IMR-90 (cell line): ENCODE results near the gene MT1X. TPM values are rescaled to one million over a fixed set of nuclear protein-coding genes. Genes with fewer than 3 reads are reported as not detected.

Experiments
- ATAC-seq: fragments of 200-7000 bp; cut with Tn5 transposase; 2 replicates; pipeline ENCODE4 v1.9.1; 2020; ENCODE audit warnings: low read depth, mild to moderate bottlenecking, moderate library complexity
- BruUV-seq: library from RNA; stranded (reverse); fragments of 400-500 nt; replicated peaks from 2 replicates; lab custom pipeline; 2021; lab: Mats Ljungman, UMichigan
- CTCF ChIA-PET: fragments of 300-600 bp; formaldehyde crosslinking; extraction: SDS; loops from one replicate; lab custom pipeline; 2021; ENCODE audit warnings: antibody characterized with exemption; lab: Yijun Ruan, JAX
- POLR2A ChIA-PET: fragments of 300-600 bp; sonication (Branson Sonifier 250); formaldehyde crosslinking; loops from one replicate; lab custom pipeline; 2022; ENCODE audit warnings: antibody characterized with exemption; ENCODE audit not compliant: unreplicated experiment; lab: Charles Lee
- DNase-seq: peaks from one replicate; pipeline ENCODE4 v3.0.0; 2013
- H2AFZ ChIP-seq: replicated peaks from 2 replicates; pipeline ENCODE3; 2013; ENCODE audit warnings: low read length, mild to moderate bottlenecking; ENCODE audit not compliant: poor library complexity
- H2AK5ac ChIP-seq: 2 replicates; pipeline ENCODE4 v1.6.1; 2013; ENCODE audit warnings: low read depth, low read length, inconsistent platforms
- H2AK9ac ChIP-seq: replicated peaks from 2 replicates; pipeline ENCODE3; 2013; ENCODE audit warnings: mild to moderate bottlenecking, low read depth, low read length, moderate library complexity; ENCODE audit not compliant: poor library complexity
- H2BK120ac ChIP-seq: 2 replicates; pipeline ENCODE4 v1.6.1; 2013; ENCODE audit warnings: low read depth, low read length, inconsistent platforms
- H2BK15ac ChIP-seq: 3 replicates; pipeline ENCODE4 v1.6.1; 2013; ENCODE audit warnings: low read depth, low read length, inconsistent platforms
- H2BK20ac ChIP-seq: 2 replicates; pipeline ENCODE4 v1.6.1; 2013; ENCODE audit warnings: low read depth, mild to moderate bottlenecking, inconsistent platforms, low read length, moderate library complexity
- H2BK5ac ChIP-seq: 2 replicates; pipeline ENCODE4 v1.6.1; 2013; ENCODE audit warnings: mild to moderate bottlenecking, low read depth, low read length, inconsistent platforms; ENCODE audit not compliant: poor library complexity, severe bottlenecking
- H3K14ac ChIP-seq: replicated peaks from 2 replicates; pipeline ENCODE4 v1.6.1; 2013; ENCODE audit warnings: low read depth, low read length, inconsistent platforms
- H3K18ac ChIP-seq: 2 replicates; pipeline ENCODE4 v1.6.1; 2013; ENCODE audit warnings: low read depth, low read length, control low read depth
- H3K23ac ChIP-seq: 2 replicates; pipeline ENCODE4 v1.6.1; 2013; ENCODE audit warnings: low read depth, low read length, inconsistent platforms
- H3K27ac ChIP-seq: 2 replicates; pipeline ENCODE4 v1.5.1; 2013; ENCODE audit warnings: mild to moderate bottlenecking, control low read depth, low read length; ENCODE audit not compliant: insufficient read depth
- H3K27me3 ChIP-seq: 2 replicates; pipeline ENCODE4 v1.6.1; 2013; ENCODE audit warnings: low read length; ENCODE audit not compliant: control insufficient read depth, insufficient read depth
- H3K36me3 ChIP-seq: 2 replicates; pipeline ENCODE4 v1.6.1; 2013; ENCODE audit warnings: low read length, mixed read lengths; ENCODE audit not compliant: control insufficient read depth, insufficient read depth
- H3K4ac ChIP-seq: 2 replicates; pipeline ENCODE4 v1.6.1; 2013; ENCODE audit warnings: low read depth, low read length, inconsistent platforms
- H3K4me1 ChIP-seq: 2 replicates; pipeline ENCODE4 v1.6.1; 2013; ENCODE audit warnings: low read length, mixed read lengths; ENCODE audit not compliant: control insufficient read depth, insufficient read depth
- H3K4me2 ChIP-seq: 2 replicates; pipeline ENCODE4 v1.6.1; 2013; ENCODE audit warnings: low read depth, mild to moderate bottlenecking, control low read depth, low read length, moderate library complexity
- H3K4me3 ChIP-seq: 2 replicates; pipeline ENCODE4 v1.5.1; 2013; ENCODE audit warnings: low read depth, mild to moderate bottlenecking, control low read depth, low read length, moderate library complexity; ENCODE audit not compliant: insufficient read depth
- H3K56ac ChIP-seq: 2 replicates; pipeline ENCODE4 v1.6.1; 2013; ENCODE audit warnings: low read length, inconsistent platforms; ENCODE audit not compliant: insufficient read depth; ENCODE audit errors: extremely low read depth
- H3K79me1 ChIP-seq, 2 experiments: 2 replicates each; pipeline ENCODE4 v1.6.1; 2013; ENCODE audit warnings: low read length in 2 of 2, inconsistent platforms in 1 of 2, low read depth in 1 of 2
- H3K9ac ChIP-seq: 2 replicates; pipeline ENCODE4 v1.6.1; 2013; ENCODE audit warnings: low read depth, low read length, control low read depth
- H3K9me1 ChIP-seq: 2 replicates; pipeline ENCODE4 v1.6.1; 2013; ENCODE audit warnings: low read length, inconsistent platforms; ENCODE audit not compliant: insufficient read depth
- H3K9me3 ChIP-seq: 2 replicates; pipeline ENCODE4 v1.6.1; 2013; ENCODE audit warnings: low read length; ENCODE audit not compliant: control insufficient read depth, insufficient read depth
- H4K20me1 ChIP-seq: 2 replicates; pipeline ENCODE4 v1.6.1; 2013; ENCODE audit warnings: low read length, inconsistent platforms; ENCODE audit not compliant: insufficient read depth
- H4K5ac ChIP-seq: 2 replicates; pipeline ENCODE4 v1.6.1; 2013; ENCODE audit warnings: mild to moderate bottlenecking, low read depth, low read length, control low read depth
- H4K8ac ChIP-seq, 2 experiments: 2 replicates each; pipeline ENCODE4 v1.6.1; 2013; ENCODE audit warnings: low read depth in 2 of 2, low read length in 2 of 2, control low read depth in 1 of 2, inconsistent platforms in 1 of 2
- H4K91ac ChIP-seq: 2 replicates; pipeline ENCODE4 v1.6.1; 2013; ENCODE audit warnings: low read depth, low read length, inconsistent platforms; ENCODE audit not compliant: insufficient read depth
- BHLHE40 ChIP-seq: fragments of 150-350 bp; IDR thresholded peaks from 2 replicates; pipeline ENCODE4 v1.6.1; 2016; ENCODE audit warnings: mild to moderate bottlenecking, low read depth, low read length
- CHD1 ChIP-seq: IDR thresholded peaks from 2 replicates; pipeline ENCODE4 v1.6.1; 2012; ENCODE audit warnings: low read depth, low read length, improper control_type of control experiment
- FOS ChIP-seq: fragments of 150-350 bp; IDR thresholded peaks from 2 replicates; pipeline ENCODE4 v1.6.1; 2016; ENCODE audit warnings: low read depth, low read length
- MAFK ChIP-seq: IDR thresholded peaks from 2 replicates; pipeline ENCODE4 v1.6.1; 2012; ENCODE audit warnings: low read depth, low read length, improper control_type of control experiment
- SMC3 ChIP-seq: fragments of 150-350 bp; IDR thresholded peaks from 2 replicates; pipeline ENCODE4 v1.6.1; 2016; ENCODE audit warnings: low read depth, mild to moderate bottlenecking, antibody characterized with exemption, low read length, moderate library complexity
- WGBS, 2 experiments: methylation state at CpG; one replicate each; pipeline versions ENCODE4 v1.1.5 to v1.1.7; 2013; ENCODE audit warnings: missing lambda C conversion rate in 2 of 2; ENCODE audit not compliant: insufficient read length in 1 of 2; ENCODE audit errors: extremely low coverage in 2 of 2; 5-methylcytosine and 5-hydroxymethylcytosine counted together
- dilution Hi-C: fragments of 300-500 bp; cut with HindIII; formaldehyde crosslinking; loops from one replicate; pipeline ENCODE4 v1.14.3; 2018; ENCODE audit warnings: low sequenced_read_pairs; ENCODE audit not compliant: unreplicated experiment
- in situ Hi-C: fragments of 300-500 bp; cut with MboI; formaldehyde crosslinking; loops from 3 replicates; pipeline ENCODE4 v1.14.3; 2019; ENCODE audit warnings: low sequenced_read_pairs, inconsistent platforms, mixed read lengths
- intact Hi-C: fragments of 100-400 bp; cut with micrococcal nuclease; formaldehyde crosslinking; loops from 2 replicates; pipeline ENCODE4 v1.10.0; 2022
- polyA plus RNA-seq, 3 experiments: library from polyadenylated mRNA; depleted of rRNA; stranded (reverse); fragments of >200 nt; gene quantifications; 2 replicates each; pipeline ENCODE4 v1.2.3, GENCODE V29; 2012; ENCODE audit warnings: low replicate concordance in 1 of 3
- total RNA-seq: library from RNA; depleted of rRNA; stranded (reverse); fragments of >200 nt; gene quantifications from 2 replicates; pipeline ENCODE4 v1.2.3, GENCODE V29; 2012

The MT1X gene
- total and polyA plus RNA-seq, 2 of the 4 experiments (the other 2 are of a cell fraction) = 5.6 to 170 TPM

GRCh38 chr16:56724191-56724590, 41.9 kb downstream of the MT1X start:
- Histone ChIP-seq H4K91ac (no peak overlapping the region), H3K9me3 (0 out of 2 replicates have a peak, but pooled peaks cover 2% of the 10 kb centered on the region), H2BK20ac (no peak overlapping the region), H3K9me1 (no peaks in the 10 kb centered on the region), H2BK5ac (no peak overlapping the region), H3K4me3 (no peak overlapping the region), H2BK120ac (no peak overlapping the region), H2AFZ (no peak overlapping the region), H3K4ac (no peak overlapping the region), H3K9ac (no peak overlapping the region), H3K79me1 (peaks cover 5 to 7% of the 10 kb centered on the region in 2 experiments; a peak in 2 of 4 replicates), H4K20me1 (no peaks in the 10 kb centered on the region), H3K23ac (no peak overlapping the region), H4K8ac (no peak overlapping the region), H3K36me3 (no peaks in the 10 kb centered on the region), H3K4me1 (no peaks in the 10 kb centered on the region), H3K4me2 (no peak overlapping the region), H3K14ac (no peak overlapping the region), H2AK9ac (no peak overlapping the region), H3K56ac (no peak overlapping the region), H3K27ac (no peak overlapping the region), H3K27me3 (peaks cover 3% of the 10 kb centered on the region), H3K18ac (no peak overlapping the region), H2AK5ac (no peak overlapping the region), H2BK15ac (no peak overlapping the region), H4K5ac (no peak overlapping the region)
- no CpG with 5 or more reads among the region's 3 CpGs for WGBS, 2 experiments
- intact Hi-C loops = no loop called here
- TF ChIP-seq CHD1 (no peak), FOS (no peak), SMC3 (no peak), BHLHE40 (no peak), MAFK (no peak)
- in situ Hi-C loops = loop anchor here (25.0 kb wide), 1 partner anchor 787 kb away; no protein-coding TSS in a partner anchor
- DNase-seq (no peak), ATAC-seq (no peak)
- CTCF ChIA-PET = no interaction called here
- BruUV-seq = no TSS peak
- dilution Hi-C loops = no loop called here
- POLR2A ChIA-PET = no interaction called here
